Measurements from ENCODE around the gene PLXNA4. TPM values are rescaled to one million over a fixed set of nuclear protein-coding genes. Genes with fewer than 3 reads are reported as not detected.

Gene PLXNA4
- total and polyA plus RNA-seq, 9 of the 15 experiments (the other 6 are each of a cell fraction or from before 2014, with no cell fraction given) = under 0.01 to 0.09 TPM; not detected in 7

- Histone ChIP-seq H3K4me1 (replicated peaks in 1 of 2; ENCODE audit: control insufficient read depth in 2 of 2, insufficient read depth in 2 of 2, low read length in 2 of 2) (no peaks in the 10 kb centered on the region), H4K20me1 (replicated peaks; ENCODE audit: control insufficient read depth, insufficient read depth, low read length) (no peaks in the 10 kb centered on the region; the same call in none of the 2 replicates), H3K27me3 (ENCODE audit: control insufficient read depth in 2 of 2, insufficient read depth in 2 of 2, low read length in 2 of 2) (no peaks in the 10 kb centered on the region), H3K36me3 (ENCODE audit: control insufficient read depth, insufficient read depth, low read length) (no peaks in the 10 kb centered on the region), H3K9me3 (replicated peaks; ENCODE audit: control insufficient read depth, insufficient read depth, low read depth, low read length) (no peaks in the 10 kb centered on the region), H3K27ac (ENCODE audit: extremely low read depth, low read depth, low read length) (no peak overlapping the region), H3K79me2 (ENCODE audit: control insufficient read depth, insufficient read depth, low read length) (no peaks in the 10 kb centered on the region), H3K4me2 (ENCODE audit: insufficient read depth, low read length) (no peak overlapping the region), H3K4me3 (no peak overlapping the region), H3K9me1 (ENCODE audit: control insufficient read depth, insufficient read depth, low read length) (no peaks in the 10 kb centered on the region), H2AFZ (ENCODE audit: low read depth, low read length) (no peak overlapping the region), H3K9ac (ENCODE audit: insufficient read depth in 1 of 2, low read depth in 2 of 2, low read length in 2 of 2) (no peak overlapping the region)
- BruUV-seq (replicated peaks) = no TSS peak
- ATAC-seq (no peak), DNase-seq (ENCODE audit: extremely low read depth in 1 of 4, low spot score in 3 of 4) (no peak), FAIRE-seq (no peak)
- CTCF ChIA-PET (ENCODE audit: low intra/inter-chr PET ratio) = no interaction called here
- in situ Hi-C loops (cut with MboI) = no loop called here
- WGBS (ENCODE audit: insufficient coverage, low coverage, missing lambda C conversion rate) = 0% methylated on average over 7 of the region's 7 CpGs
- intact Hi-C loops (cut with micrococcal nuclease) = no loop called here
- POLR2A ChIA-PET = no interaction called here
- TF ChIP-seq AFF4 (CRISPR knock-in tag; IDR thresholded peaks at IDR 0.05) = no peak
- TF ChIP-seq JUN (IDR thresholded peaks at IDR 0.05; ENCODE audit: borderline replicate concordance, low read depth, low read length) = no peak
- TF ChIP-seq JUN (CRISPR knock-in tag; IDR thresholded peaks at IDR 0.05; ENCODE audit: borderline replicate concordance) = no peak
- no peak for TF ChIP-seq TOE1 (IDR thresholded peaks at IDR 0.05; ENCODE audit: borderline replicate concordance)
- no peak for TF ChIP-seq TOE1 (CRISPR knock-in tag; IDR thresholded peaks at IDR 0.05; ENCODE audit: borderline replicate concordance, low read depth)
- no peak for TF ChIP-seq TARDBP (IDR thresholded peaks at IDR 0.05)
- TF ChIP-seq ZNF431 (CRISPR knock-in tag; IDR thresholded peaks at IDR 0.05) = no peak
- TF ChIP-seq RERE (CRISPR knock-in tag; IDR thresholded peaks at IDR 0.05; ENCODE audit: borderline replicate concordance) = no peak
- no peak for TF ChIP-seq CREM (IDR thresholded peaks at IDR 0.05; ENCODE audit: low read depth)
- no peak for TF ChIP-seq ZHX1 (conservative IDR thresholded peaks at IDR 0.05; ENCODE audit: low read length)
- no peak for TF ChIP-seq KDM5B (IDR thresholded peaks at IDR 0.05; ENCODE audit: insufficient replicate concordance, low read depth, low read length)
Measured at GRCh38 chr7:132190683-132191082, 385.6 kb downstream of the PLXNA4 start.
